ENCODE measurements around the gene CUL4A. TPM values are rescaled to one million over a fixed set of nuclear protein-coding genes. Genes with fewer than 3 reads are reported as not detected.

Gene CUL4A
- total RNA-seq, 1 donor from 2014 or later = 104 TPM

DNA sequence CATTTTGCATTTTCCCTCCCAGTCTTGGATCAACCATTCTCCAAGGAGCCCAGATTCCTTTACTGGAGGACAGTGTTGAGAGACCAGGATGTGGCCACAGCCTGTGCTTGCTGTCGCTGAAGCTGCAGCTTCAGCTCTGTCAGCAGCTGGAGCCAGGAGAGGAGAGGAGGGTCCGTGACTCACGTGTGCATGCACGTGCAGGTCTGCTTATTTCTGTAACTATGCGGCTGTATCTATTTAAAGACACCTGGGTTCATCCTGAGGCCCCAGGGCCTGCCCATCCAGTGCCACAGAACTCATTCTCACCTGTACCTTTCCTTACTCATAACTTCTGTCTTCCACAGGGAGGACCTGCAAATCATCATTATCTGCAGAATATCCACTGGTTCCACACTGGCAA is 79.5 kb downstream of the CUL4A start:
- no peaks in the 10 kb centered on the region for H3K36me3 ChIP-seq (ENCODE audit: control insufficient read depth, insufficient read depth, low read length)
- peak; percentile 50 for DNase-seq (ENCODE audit: low read depth)
- H3K4me3 ChIP-seq (ENCODE audit: low read depth, low read length) = no peak overlapping the region
- no peaks in the 10 kb centered on the region for H3K27me3 ChIP-seq (ENCODE audit: control insufficient read depth, insufficient read depth, low read length)
- FAIRE-seq = no peak
- TF ChIP-seq CTCF (IDR thresholded peaks at IDR 0.05; ENCODE audit: insufficient read depth, low read length, severe bottlenecking) = no peak

DNA sequence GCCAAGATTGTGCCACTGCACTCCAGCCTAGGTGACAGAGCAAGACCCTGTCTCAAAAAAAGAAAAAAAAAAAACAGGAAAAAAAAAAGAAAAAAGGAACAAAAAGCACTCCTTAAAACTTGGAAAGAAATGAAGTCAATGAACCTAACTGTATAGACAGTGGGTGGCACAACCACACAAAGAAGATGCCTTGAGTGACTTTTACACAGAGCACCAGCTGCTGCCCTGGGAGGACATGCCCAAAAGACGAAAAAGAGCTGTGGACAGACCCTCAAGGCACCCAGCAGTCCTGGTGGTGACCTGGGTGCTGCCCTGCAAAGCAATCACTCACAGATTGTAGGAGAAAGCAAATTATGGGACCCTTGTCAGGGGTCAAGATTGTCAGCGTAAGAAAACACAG is 81.7 kb downstream of the CUL4A start:
- Histone ChIP-seq H3K36me3 (ENCODE audit: control insufficient read depth, insufficient read depth, low read length) (no peaks in the 10 kb centered on the region), H3K4me3 (ENCODE audit: low read depth, low read length) (no peak overlapping the region), H3K27me3 (ENCODE audit: control insufficient read depth, insufficient read depth, low read length) (no peaks in the 10 kb centered on the region)
- no peak for TF ChIP-seq CTCF (IDR thresholded peaks at IDR 0.05; ENCODE audit: insufficient read depth, low read length, severe bottlenecking)
- FAIRE-seq (no peak), DNase-seq (ENCODE audit: low read depth) (no peak)

GRCh38 chr13:113292021-113292862 is 82.8 kb downstream of the CUL4A start:
- no peak for DNase-seq (ENCODE audit: low read depth)
- no peaks in the 10 kb centered on the region for H3K36me3 ChIP-seq (ENCODE audit: control insufficient read depth, insufficient read depth, low read length)
- no peak for FAIRE-seq
- H3K4me3 ChIP-seq (ENCODE audit: low read depth, low read length) = no peak overlapping the region
- H3K27me3 ChIP-seq (ENCODE audit: control insufficient read depth, insufficient read depth, low read length) = no peaks in the 10 kb centered on the region
- no peak for TF ChIP-seq CTCF (IDR thresholded peaks at IDR 0.05; ENCODE audit: insufficient read depth, low read length, severe bottlenecking)

DNA sequence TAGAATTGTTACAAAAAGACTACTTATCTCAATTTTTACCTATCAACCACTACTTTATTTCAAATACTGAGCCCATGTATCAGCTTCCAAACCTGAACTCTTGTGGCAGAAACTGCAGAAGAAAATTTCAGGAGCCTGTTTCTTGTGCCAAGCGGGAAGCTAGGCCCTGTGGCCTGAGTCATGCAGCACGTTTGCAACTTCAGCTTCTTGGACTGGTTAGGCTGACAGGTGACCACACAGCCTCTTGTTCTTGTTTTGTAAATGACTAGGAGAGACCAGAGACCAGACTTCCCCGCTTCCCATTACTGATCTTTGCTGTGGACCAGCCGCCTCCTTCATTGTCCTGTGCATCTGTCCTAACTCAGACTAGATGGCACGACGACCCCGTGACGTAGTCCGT is 84.3 kb downstream of the CUL4A start:
- no peak overlapping the region for H3K4me3 ChIP-seq (ENCODE audit: low read depth, low read length)
- DNase-seq (ENCODE audit: low read depth) = no peak
- FAIRE-seq = no peak
- no peak for TF ChIP-seq CTCF (IDR thresholded peaks at IDR 0.05; ENCODE audit: insufficient read depth, low read length, severe bottlenecking)
- H3K36me3 ChIP-seq (ENCODE audit: control insufficient read depth, insufficient read depth, low read length) = no peaks in the 10 kb centered on the region
- H3K27me3 ChIP-seq (ENCODE audit: control insufficient read depth, insufficient read depth, low read length) = no peaks in the 10 kb centered on the region

DNA sequence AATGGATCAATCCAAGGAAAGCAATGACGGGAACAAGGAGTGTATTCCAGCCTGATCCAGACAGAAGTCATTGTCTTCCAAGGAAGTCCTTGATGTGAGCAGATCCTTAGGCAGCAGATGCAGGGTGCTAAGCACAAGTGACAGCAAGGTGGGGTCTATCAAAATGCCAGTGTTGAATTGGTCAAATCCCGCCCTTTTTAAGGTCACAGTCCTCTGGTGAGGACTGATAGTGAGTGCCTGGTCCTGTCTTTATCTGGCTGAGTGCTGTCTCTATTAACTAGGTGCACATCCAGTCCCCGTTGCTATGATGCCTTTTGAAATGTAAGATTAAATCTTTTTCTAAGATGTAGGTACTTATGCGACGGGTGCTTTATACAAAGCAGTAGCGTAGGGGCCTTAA is 86.4 kb downstream of the CUL4A start:
- no peak for FAIRE-seq
- Histone ChIP-seq H3K27me3 (ENCODE audit: control insufficient read depth, insufficient read depth, low read length) (no peaks in the 10 kb centered on the region), H3K4me3 (ENCODE audit: low read depth, low read length) (no peak overlapping the region), H3K36me3 (ENCODE audit: control insufficient read depth, insufficient read depth, low read length) (no peaks in the 10 kb centered on the region)
- no peak for DNase-seq (ENCODE audit: low read depth)
- no peak for TF ChIP-seq CTCF (IDR thresholded peaks at IDR 0.05; ENCODE audit: insufficient read depth, low read length, severe bottlenecking)

Data from bronchial epithelial cell (primary cell).